GM12891 (cell line): ENCODE results near the gene RHBDF2.

Source experiments
- PAX5 ChIP-seq: IDR thresholded peaks from 2 replicates; pipeline ENCODE4 v1.6.1; 2011; ENCODE audit warnings: low read length, moderate library complexity, mild to moderate bottlenecking; ENCODE audit not compliant: insufficient read depth, severe bottlenecking
- POLR2A ChIP-seq: IDR thresholded peaks from 2 replicates; pipeline ENCODE4 v1.6.1; 2011; ENCODE audit warnings: low read depth, low read length, control low read depth
- POLR2AphosphoS5 ChIP-seq: IDR thresholded peaks from 2 replicates; pipeline ENCODE4 v1.6.1; 2011; ENCODE audit warnings: low read depth, low read length, control low read depth
- POU2F2 ChIP-seq: IDR thresholded peaks from 2 replicates; pipeline ENCODE4 v1.6.1; 2011; ENCODE audit warnings: low read depth, mild to moderate bottlenecking, control low read depth, low read length, moderate library complexity
- TAF1 ChIP-seq: IDR thresholded peaks from 2 replicates; pipeline ENCODE4 v1.6.1; 2011; ENCODE audit warnings: low read depth, low read length, control low read depth

- TF ChIP-seq TAF1 = no peak
- no peak for TF ChIP-seq POLR2AphosphoS5
- no peak for TF ChIP-seq POLR2A
- no peak for TF ChIP-seq POU2F2
- no peak for TF ChIP-seq PAX5
These were observed 54.6 kb downstream of the RHBDF2 start for GRCh38 chr17:76446449-76447231.
